ENCODE data around the gene MPRIP.

DNA sequence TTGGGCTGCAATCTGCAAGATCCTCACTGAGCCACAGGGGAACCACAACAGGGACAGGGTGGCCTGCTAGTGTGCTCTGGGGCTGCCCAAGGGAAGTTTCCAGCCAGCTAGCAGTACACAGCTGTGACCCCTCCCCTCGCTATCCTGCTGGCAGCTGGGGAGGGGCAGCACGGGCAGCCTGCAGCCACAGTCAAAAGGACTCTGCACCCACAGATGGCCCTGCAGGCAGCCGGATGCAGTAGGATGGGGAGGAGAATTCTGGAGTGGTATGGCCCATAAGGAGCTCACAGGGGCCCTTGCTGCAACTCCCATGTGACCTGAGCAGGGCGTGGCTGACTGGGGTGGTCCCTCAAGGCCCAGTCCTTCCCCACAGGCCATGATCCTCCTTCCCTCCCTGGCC, 89.6 kb downstream of the MPRIP start:
- TF ChIP-seq CTCF (IDR thresholded peaks at IDR 0.05; ENCODE audit: extremely low read depth in 1 of 2, insufficient read depth in 1 of 2, low read depth in 1 of 2, low read length in 2 of 2) = no peak
- TF ChIP-seq, protein P1, sequence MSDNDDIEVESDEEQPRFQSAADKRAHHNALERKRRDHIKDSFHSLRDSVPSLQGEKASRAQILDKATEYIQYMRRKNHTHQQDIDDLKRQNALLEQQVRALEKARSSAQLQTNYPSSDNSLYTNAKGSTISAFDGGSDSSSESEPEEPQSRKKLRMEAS (IDR thresholded peaks at IDR 0.05; ENCODE audit: insufficient read depth, insufficient read length) = no peak
- TF ChIP-seq POLR2A (IDR thresholded peaks at IDR 0.05; ENCODE audit: low read depth, low read length) = no peak
- TF ChIP-seq JUN (IDR thresholded peaks at IDR 0.05; ENCODE audit: borderline replicate concordance, insufficient read depth, insufficient read length, low read depth) = no peak
- no peak for TF ChIP-seq EZH2 (IDR thresholded peaks at IDR 0.05; ENCODE audit: borderline replicate concordance, low read depth, low read length, severe bottlenecking)
- no peak for TF ChIP-seq POLR2AphosphoS5 (IDR thresholded peaks at IDR 0.05; ENCODE audit: insufficient read depth, low read depth, low read length)
- no peak for TF ChIP-seq MYC (IDR thresholded peaks at IDR 0.05; ENCODE audit: low read depth, low read length)
- no peak for TF ChIP-seq GATA2 (IDR thresholded peaks at IDR 0.05; ENCODE audit: insufficient read depth, insufficient read length, low read depth, low read length)
- TF ChIP-seq FOS (IDR thresholded peaks at IDR 0.05; ENCODE audit: borderline replicate concordance, insufficient read depth, low read length) = no peak

All from endothelial cell of umbilical vein (primary cell).